GOT3 (cell line): ENCODE measurements around the gene ANKRD29.
"Not testable (repeated sequence)": the region's sequence is repeated elsewhere in the genome, so short reads cannot be mapped to it uniquely, and the experiment has no call there.

ENCODE experiments used
- DNase-seq: peaks from one replicate; lab custom pipeline; 2025; ENCODE audit warnings: mixed read lengths; lab: John Stamatoyannopoulos, UW

The ANKRD29 gene

GRCh38 chr18:23557511-23557910 is 105.2 kb downstream of the ANKRD29 start:
- not testable (repeated sequence) for DNase-seq

GRCh38 chr18:23556145-23556780 is 106.4 kb downstream of the ANKRD29 start:
- no peak for DNase-seq

DNA sequence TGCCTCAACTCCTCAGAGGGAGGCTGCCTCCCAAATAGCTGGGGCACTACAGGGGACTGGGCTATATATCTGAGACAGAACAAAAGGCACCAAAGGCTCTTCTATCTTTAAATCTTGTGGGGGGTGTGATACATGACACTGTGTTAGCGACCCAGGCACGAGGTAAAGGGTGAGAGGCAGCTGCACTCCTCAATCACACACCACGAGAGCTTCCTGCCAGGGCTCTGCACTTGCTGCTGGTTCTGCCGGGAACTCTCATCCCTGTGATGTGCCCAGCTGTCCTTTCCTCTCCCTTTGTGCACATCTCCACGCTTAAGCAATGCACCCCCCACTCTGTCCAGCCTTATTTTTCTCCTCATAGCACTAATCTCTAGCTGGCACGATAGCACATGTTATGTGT is 108.8 kb downstream of the ANKRD29 start:
- no peak for DNase-seq

DNA sequence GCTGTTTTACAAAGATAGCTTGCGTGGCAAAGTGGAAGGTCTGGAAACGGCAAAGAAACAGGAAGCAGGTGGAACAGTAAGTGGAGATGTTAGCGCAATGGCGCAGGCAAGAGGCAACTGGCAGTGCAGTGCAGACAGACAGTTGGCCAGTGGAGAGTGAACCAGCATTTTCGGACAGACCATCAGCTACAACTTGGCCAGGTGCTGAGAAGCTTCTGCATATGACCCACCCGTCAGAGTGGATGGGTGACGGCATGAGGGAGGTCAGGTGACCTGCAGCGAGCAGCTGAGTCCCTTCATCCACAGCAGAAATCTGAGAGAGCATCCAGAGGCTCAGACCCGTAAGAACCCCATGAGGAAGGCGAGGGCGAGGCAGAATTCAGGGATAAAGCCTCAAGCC is 110.2 kb downstream of the ANKRD29 start:
- no peak for DNase-seq

- DNase-seq: no peak
These were observed 110.7 kb downstream of the ANKRD29 start for GRCh38 chr18:23551978-23552377.

GRCh38 chr18:23550898-23551297 is 111.8 kb downstream of the ANKRD29 start:
- DNase-seq: no peak
